ENCODE results near the gene FHAD1. TPM values are rescaled to one million over a fixed set of nuclear protein-coding genes. Genes with fewer than 3 reads are reported as not detected.

The FHAD1 gene
- total RNA-seq, result 11.1 and 14.9 TPM in 2 replicates

GRCh38 chr1:15246960-15247614 lies at the start of gene FHAD1:
Gene FHAD1, plus strand, starts transcription at chr1:15247223. Its CDS starts 4,562 bp downstream, at chr1:15251785.

GRCh38 chr1:15409388-15410222 lies 162.6 kb downstream of the FHAD1 start, which contains the start of gene EFHD2:
Gene EFHD2, plus strand, starts transcription at chr1:15409888. Its CDS starts 84 bp downstream, at chr1:15409972.

Other genes starting within 250 kb of the FHAD1 start
- 1.5 and 1.7 TPM in 2 replicates for gene TMEM51, start 93.5 kb upstream of the FHAD1 start, total RNA-seq
- gene EFHD2, start 162.7 kb downstream of the FHAD1 start, total RNA-seq, result 32.7 and 33.4 TPM in 2 replicates
- gene CTRC, start 191.2 kb downstream of the FHAD1 start, total RNA-seq, result 0.16 TPM in 1 of 2 replicates, not detected in the other
- gene CELA2A, start 209.5 kb downstream of the FHAD1 start, total RNA-seq, result not detected in 2 replicates
- not detected in 2 replicates for gene CELA2B, start 228.9 kb downstream of the FHAD1 start, total RNA-seq